Hematopoietic multipotent progenitor cell (in vitro differentiated cells): ENCODE data around the gene IGF1R. TPM values are rescaled to one million over a fixed set of nuclear protein-coding genes. Genes with fewer than 3 reads are reported as not detected.
"Not testable (repeated sequence)": the region's sequence is repeated elsewhere in the genome, so short reads cannot be mapped to it uniquely, and the experiment has no call there.

Experiments
- DNase-seq, 3 donors: peaks; one replicate each; pipeline ENCODE4 v3.0.0-alpha.2; 2011 to 2015; ENCODE audit warnings: low read depth in 2 of 3, low spot score in 2 of 3
- total RNA-seq: library from RNA; depleted of rRNA; stranded (reverse); fragments of >200 nt; gene quantifications from one replicate; pipeline ENCODE4 v1.2.3, GENCODE V29; 2012

IGF1R gene
- total RNA-seq, 1 donor, result 81.9 TPM

GRCh38 chr15:98950248-98950647 lies 301.9 kb downstream of the IGF1R start:
- no peak for DNase-seq

- no peak for DNase-seq
These were observed 302.7 kb downstream of the IGF1R start for GRCh38 chr15:98951004-98951403.

GRCh38 chr15:98951493-98952320 lies 303.4 kb downstream of the IGF1R start:
- no peak for DNase-seq

- peak in 2 of 3 donors; percentile 30 to 59 for DNase-seq
These were observed 304.1 kb downstream of the IGF1R start for GRCh38 chr15:98952381-98952803.

GRCh38 chr15:98953000-98953787 lies 304.9 kb downstream of the IGF1R start:
- DNase-seq, result peak in 1 of 3 donors; percentile 21

GRCh38 chr15:98953968-98954367 lies 305.6 kb downstream of the IGF1R start:
- no peak for DNase-seq

GRCh38 chr15:98954411-98954810 lies 306.1 kb downstream of the IGF1R start:
- DNase-seq, result peak in 1 of 3 donors; percentile 19

GRCh38 chr15:98955331-98955730 lies 307.0 kb downstream of the IGF1R start:
- DNase-seq, result no peak

- peak in 2 of 3 donors; percentile 26 to 60 for DNase-seq
These were observed 307.8 kb downstream of the IGF1R start for GRCh38 chr15:98955961-98956723.

GRCh38 chr15:98956796-98957553 lies 308.6 kb downstream of the IGF1R start:
- DNase-seq, result no peak

GRCh38 chr15:98957655-98958054 lies 309.3 kb downstream of the IGF1R start:
- DNase-seq, result no peak

GRCh38 chr15:98958076-98958475 lies 309.7 kb downstream of the IGF1R start:
- no peak for DNase-seq

GRCh38 chr15:98958918-98959639 lies 310.7 kb downstream of the IGF1R start:
- DNase-seq, result no peak

GRCh38 chr15:98959640-98960007 lies 311.3 kb downstream of the IGF1R start:
- DNase-seq, result no peak

- no peak for DNase-seq
These were observed 312.3 kb downstream of the IGF1R start for GRCh38 chr15:98960555-98961050.

- DNase-seq, result no peak
These were observed 315.1 kb downstream of the IGF1R start for GRCh38 chr15:98963444-98963843.

GRCh38 chr15:98964466-98965133 lies 316.3 kb downstream of the IGF1R start:
- DNase-seq, result no peak

GRCh38 chr15:98965134-98965491 lies 316.8 kb downstream of the IGF1R start:
- DNase-seq, result not testable (repeated sequence)

- DNase-seq, result no peak
These were observed 317.3 kb downstream of the IGF1R start for GRCh38 chr15:98965597-98965996.
